HG03460 (cell line): Measurements from ENCODE around the gene TRIM7.
"Not testable (repeated sequence)": the region's sequence is repeated elsewhere in the genome, so short reads cannot be mapped to it uniquely, and the experiment has no call there.

Source experiments
- ATAC-seq: cut with Tn5 transposase; IDR thresholded peaks from one replicate; pipeline ENCODE4 v1.9.1; 2021; ENCODE audit not compliant: unreplicated experiment

TRIM7 gene

GRCh38 chr5:181156758-181157157, 48.2 kb downstream of the TRIM7 start:
- no peak for ATAC-seq

- no peak for ATAC-seq
These were observed 51.2 kb downstream of the TRIM7 start for GRCh38 chr5:181153814-181154213.

DNA sequence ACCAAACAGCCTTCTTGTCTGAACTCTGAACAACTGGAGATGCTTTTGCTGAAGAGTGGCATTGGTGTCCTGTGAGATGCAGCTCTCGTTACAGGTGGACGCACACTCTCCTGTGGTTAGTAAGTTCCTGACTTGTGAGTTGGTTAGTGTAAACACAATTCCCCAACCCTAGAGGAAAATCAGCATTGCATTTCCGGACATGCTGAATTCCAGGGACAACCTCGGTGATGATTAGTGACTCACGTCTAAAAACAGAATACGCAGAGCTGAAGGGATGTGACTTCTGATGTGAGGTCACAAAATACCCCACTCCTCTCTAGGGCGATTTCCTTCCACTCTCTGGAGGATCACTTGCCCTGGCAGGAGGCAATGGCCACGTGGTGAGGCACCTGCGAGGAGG, 52.6 kb downstream of the TRIM7 start:
- no peak for ATAC-seq

- ATAC-seq, result no peak
These were observed 53.9 kb downstream of the TRIM7 start for GRCh38 chr5:181151146-181151545.

- ATAC-seq, result no peak
These were observed 54.9 kb downstream of the TRIM7 start for GRCh38 chr5:181149806-181150733.

- no peak for ATAC-seq
These were observed 55.6 kb downstream of the TRIM7 start for GRCh38 chr5:181149355-181149754.

GRCh38 chr5:181146927-181147636, 57.9 kb downstream of the TRIM7 start, which contains the start of gene OR2V2:
TSS of gene OR2V2 (plus strand) at chr5:181147586. CDS start at chr5:181154943, 7,357 bp downstream.
- ATAC-seq, result not testable (repeated sequence)

- ATAC-seq, result no peak
These were observed 59.9 kb downstream of the TRIM7 start for GRCh38 chr5:181145133-181145532.
